ENCODE results near the gene DAZ4.
"Not testable (repeated sequence)": the region's sequence is repeated elsewhere in the genome, so short reads cannot be mapped to it uniquely, and the experiment has no call there.

The DAZ4 gene

GRCh38 chrY:24833619-24834018 is at the start of gene DAZ4:
Gene DAZ4, plus strand, starts transcription at chrY:24833919. Its CDS starts 208 bp downstream, at chrY:24834127.
- H3K4me3 ChIP-seq (replicated peaks in 1 of 2; ENCODE audit: low read depth in 2 of 2, low read length in 2 of 2); DNase-seq (ENCODE audit: low read depth in 2 of 2): not testable (repeated sequence)

DNA sequence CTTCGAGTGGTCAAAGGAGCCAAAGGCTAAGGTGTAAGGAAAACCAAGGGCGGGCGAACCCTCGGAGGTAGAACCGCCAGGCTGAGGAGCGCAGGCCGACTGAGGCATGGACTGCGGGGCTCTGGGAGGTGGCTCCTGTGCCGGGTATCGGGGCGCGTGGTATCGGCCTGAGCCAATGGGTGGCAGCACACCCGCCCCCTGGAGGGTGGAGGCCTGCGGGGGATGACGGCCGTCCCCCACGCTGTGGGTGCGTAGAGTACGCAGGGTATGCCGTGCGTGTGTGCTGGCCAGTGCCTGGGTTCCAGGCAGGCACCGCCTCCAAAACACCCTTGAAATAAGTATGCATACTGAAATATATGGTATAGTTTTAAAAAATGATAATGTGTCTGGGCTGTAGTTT is 20.4 kb upstream of the DAZ4 start, which contains the start of gene DAZ3:
Gene DAZ3 (minus strand): TSS at position 101 of the 400 bp plus-strand sequence. CDS start 208 bp downstream, outside the sequence.
- H3K4me3 ChIP-seq (replicated peaks in 1 of 2; ENCODE audit: low read depth in 2 of 2, low read length in 2 of 2); DNase-seq (ENCODE audit: low read depth in 2 of 2): not testable (repeated sequence)

- not testable (repeated sequence) for DNase-seq (ENCODE audit: low read depth in 2 of 2); H3K4me3 ChIP-seq (replicated peaks in 1 of 2; ENCODE audit: low read depth in 2 of 2, low read length in 2 of 2)
Measured at GRCh38 chrY:24821836-24822235, 11.9 kb upstream of the DAZ4 start.

DNA sequence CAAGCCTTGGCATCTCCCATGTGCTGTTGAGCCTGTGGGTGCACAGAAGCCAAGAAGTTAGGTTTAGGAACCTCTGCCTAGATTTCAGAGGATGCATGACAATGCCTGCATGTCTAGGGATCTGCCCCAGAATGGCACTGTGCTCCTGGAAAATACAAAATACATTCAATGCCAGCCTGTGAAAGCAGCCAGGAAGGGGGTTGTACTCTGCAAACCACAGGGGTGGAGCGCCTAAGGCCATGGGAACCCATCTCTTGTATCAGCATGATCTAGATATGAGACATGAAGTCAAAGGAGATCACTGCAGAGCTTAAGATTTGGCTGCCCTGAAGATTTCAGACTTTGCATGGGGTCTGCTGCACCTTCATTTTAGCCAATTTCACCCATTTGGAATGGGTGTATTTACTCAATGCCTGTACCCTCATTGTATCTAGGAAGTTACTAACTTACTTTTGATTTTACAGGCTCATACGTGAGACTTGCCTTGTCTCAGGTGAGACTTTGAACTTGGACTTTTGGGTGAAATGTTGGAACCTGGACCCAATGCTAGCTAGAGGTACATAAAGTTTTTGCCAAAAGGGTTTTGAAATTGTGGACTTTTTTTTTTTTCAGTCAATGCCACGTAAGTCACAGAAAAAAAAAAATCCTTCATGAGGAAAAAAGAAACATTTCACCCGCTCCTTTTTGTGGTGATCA is 9.4 kb upstream of the DAZ4 start:
- DNase-seq (ENCODE audit: low read depth in 2 of 2); H3K4me3 ChIP-seq (replicated peaks in 1 of 2; ENCODE audit: low read depth in 2 of 2, low read length in 2 of 2): not testable (repeated sequence)

- not testable (repeated sequence) for H3K4me3 ChIP-seq (replicated peaks in 1 of 2; ENCODE audit: low read depth in 2 of 2, low read length in 2 of 2); DNase-seq (ENCODE audit: low read depth in 2 of 2)
Measured at GRCh38 chrY:24825069-24825468, 8.7 kb upstream of the DAZ4 start.
